HepG2 (cell line): ENCODE results near the gene GLI3. TPM values are rescaled to one million over a fixed set of nuclear protein-coding genes. Genes with fewer than 3 reads are reported as not detected.

Experiments
- ATAC-seq: fragments of 200-7000 bp; cut with Tn5 transposase; 3 replicates; pipeline ENCODE4 v1.9.1; 2020; ENCODE audit warnings: mild to moderate bottlenecking, moderate library complexity
- BruUV-seq: library from RNA; stranded (reverse); fragments of 400-500 nt; replicated peaks from 2 replicates; lab custom pipeline; 2021; lab: Mats Ljungman, UMichigan
- CTCF ChIA-PET: fragments of 300-600 bp; formaldehyde crosslinking; extraction: SDS; loops from one replicate; lab custom pipeline; 2021; ENCODE audit warnings: low total read pairs, inconsistent platforms, low intra/inter-chr PET ratio; lab: Yijun Ruan, JAX
- POLR2A ChIA-PET: fragments of 350-600 bp; sonication (Branson Sonifier 250); formaldehyde crosslinking; loops from one replicate; lab custom pipeline; 2020; ENCODE audit warnings: antibody characterized with exemption, inconsistent platforms; lab: Yijun Ruan, JAX
- DNase-seq: peaks from one replicate; pipeline ENCODE4 v3.0.0-alpha.2; 2015; ENCODE audit warnings: low spot score
- FAIRE-seq: peaks from 3 replicates; lab custom pipeline; 2011; peaks lifted over from hg19 to GRCh38; lab: Jason Lieb, UNC
- H2AFZ ChIP-seq: one replicate; pipeline ENCODE4 v1.6.1; 2011; ENCODE audit warnings: low read length, inconsistent platforms
- H3K27ac ChIP-seq: fragments of 300-600 bp; 3 replicates; pipeline ENCODE4 v1.8.0; 2011; ENCODE audit warnings: mixed run types, mild to moderate bottlenecking, mixed read lengths, low read length, inconsistent platforms; ENCODE audit not compliant: insufficient read depth; ENCODE audit errors: extremely low read length
- H3K27me3 ChIP-seq, 2 experiments: fragments of 200-600 bp in 1 of 2; 2 replicates in 1 of 2; 3 replicates in 1 of 2; pipeline versions ENCODE4 v1.6.0 to v1.8.0; 2011; ENCODE audit warnings: low read length in 2 of 2, mild to moderate bottlenecking in 2 of 2, moderate library complexity in 2 of 2, inconsistent platforms in 1 of 2; ENCODE audit not compliant: insufficient read depth in 2 of 2, control insufficient read depth in 1 of 2
- H3K36me3 ChIP-seq, 2 experiments: fragments of 200-600 bp in 1 of 2; replicated peaks in 1 of 2; 2 replicates in 1 of 2; 3 replicates in 1 of 2; pipeline versions ENCODE4 v1.5.1 to v1.8.0; 2011; ENCODE audit warnings: low read length in 2 of 2, inconsistent platforms in 1 of 2; ENCODE audit not compliant: insufficient read depth in 2 of 2, control insufficient read depth in 1 of 2
- H3K4me1 ChIP-seq: 2 replicates; pipeline ENCODE4 v1.5.1; 2012; ENCODE audit warnings: low read length, inconsistent platforms; ENCODE audit not compliant: insufficient read depth
- H3K4me2 ChIP-seq: 2 replicates; pipeline ENCODE4 v1.6.0; 2011; ENCODE audit warnings: low read depth, low read length, inconsistent platforms
- H3K4me3 ChIP-seq, 3 experiments: fragments of 200-600 bp in 1 of 3; sonication (generic), shearing (Covaris generic) in 1 of 3; replicated peaks in 1 of 3; 2 replicates each; pipeline ENCODE4 v1.5.1; 2011 to 2016; ENCODE audit warnings: low read length in 3 of 3, inconsistent platforms in 2 of 3, low read depth in 2 of 3, mild to moderate bottlenecking in 2 of 3, control low read depth in 1 of 3, mixed read lengths in 1 of 3; ENCODE audit not compliant: insufficient read depth in 1 of 3
- H3K79me2 ChIP-seq: one replicate; pipeline ENCODE4 v1.6.1; 2011; ENCODE audit warnings: low read length, inconsistent platforms; ENCODE audit not compliant: insufficient read depth
- H3K9ac ChIP-seq: 2 replicates; pipeline ENCODE4 v1.6.0; 2011; ENCODE audit warnings: mild to moderate bottlenecking, low read depth, low read length, inconsistent platforms; ENCODE audit not compliant: insufficient read depth
- H3K9me3 ChIP-seq: 2 replicates; pipeline ENCODE4 v1.5.1; 2012; ENCODE audit warnings: mild to moderate bottlenecking, low read length
- H4K20me1 ChIP-seq: 2 replicates; pipeline ENCODE4 v1.6.0; 2011; ENCODE audit warnings: inconsistent platforms, mild to moderate bottlenecking, low read length, moderate library complexity; ENCODE audit not compliant: insufficient read depth
- CREM ChIP-seq, 2 experiments: sonication (generic) in 1 of 2; formaldehyde crosslinking in 1 of 2; IDR thresholded peaks; 2 replicates each; pipeline versions ENCODE4 v1.4.0 to v1.6.1; 2016 to 2020; ENCODE audit warnings: antibody characterized with exemption in 1 of 2, mild to moderate bottlenecking in 1 of 2, missing genetic modification reagents in 1 of 2
- FLYWCH1 ChIP-seq: sonication (generic); formaldehyde crosslinking; IDR thresholded peaks from 2 replicates; pipeline ENCODE4 v1.8.1; 2023; ENCODE audit warnings: mild to moderate bottlenecking, missing genetic modification reagents
- JUN ChIP-seq: sonication (generic); formaldehyde crosslinking; IDR thresholded peaks from 2 replicates; pipeline ENCODE4 v1.4.0; 2020; ENCODE audit warnings: mild to moderate bottlenecking, missing genetic modification reagents
- NFATC3 ChIP-seq: sonication (generic); formaldehyde crosslinking; IDR thresholded peaks from 2 replicates; pipeline ENCODE4 v1.5.1; 2020; ENCODE audit warnings: mild to moderate bottlenecking, missing genetic modification reagents
- NFIB ChIP-seq: sonication (generic); formaldehyde crosslinking; IDR thresholded peaks from 2 replicates; pipeline ENCODE4 v1.9.0; 2021; ENCODE audit warnings: missing genetic modification reagents, mild to moderate bottlenecking, borderline replicate concordance
- NFKBIZ ChIP-seq: IDR thresholded peaks from 2 replicates; pipeline ENCODE4 v1.6.1; 2018; ENCODE audit warnings: missing genetic modification reagents, missing compliant biosample characterization
- ONECUT2 ChIP-seq: sonication (generic); formaldehyde crosslinking; IDR thresholded peaks from 2 replicates; pipeline ENCODE4 v1.4.0; 2020; ENCODE audit warnings: missing genetic modification reagents
- RBAK ChIP-seq: sonication (generic); formaldehyde crosslinking; IDR thresholded peaks from 2 replicates; pipeline ENCODE4 v1.5.1; 2020; ENCODE audit warnings: mild to moderate bottlenecking, missing genetic modification reagents
- SP2 ChIP-seq: sonication (generic); formaldehyde crosslinking; IDR thresholded peaks from 2 replicates; pipeline ENCODE4 v1.5.1; 2020; ENCODE audit warnings: mild to moderate bottlenecking, missing genetic modification reagents
- ZBTB3 ChIP-seq: sonication (generic); formaldehyde crosslinking; IDR thresholded peaks from 2 replicates; pipeline ENCODE4 v1.4.0; 2020; ENCODE audit warnings: low read depth, mild to moderate bottlenecking, moderate library complexity, missing genetic modification reagents, borderline replicate concordance
- ZBTB44 ChIP-seq: sonication (generic); formaldehyde crosslinking; IDR thresholded peaks from 2 replicates; pipeline ENCODE4 v1.4.0; 2020; ENCODE audit warnings: missing genetic modification reagents
- ZNF235 ChIP-seq: sonication (generic); formaldehyde crosslinking; IDR thresholded peaks from 2 replicates; pipeline ENCODE4 v1.8.1; 2023; ENCODE audit warnings: mild to moderate bottlenecking, missing genetic modification reagents, borderline replicate concordance
- WGBS: methylation state at CpG from one replicate; pipeline ENCODE4 v1.1.6; 2017; ENCODE audit warnings: low lambda C conversion rate; 5-methylcytosine and 5-hydroxymethylcytosine counted together
- in situ Hi-C: cut with HindIII; loops from 2 replicates; pipeline ENCODE4 v1.10.0; 2017; ENCODE audit warnings: low pct_unique_long_range_greater_than_20kb; ENCODE audit not compliant: extremely low pct_ligation_motif_present
- intact Hi-C: fragments of 100-400 bp; cut with micrococcal nuclease; formaldehyde crosslinking; loops from one replicate; pipeline ENCODE4 v1.10.0; 2022; ENCODE audit not compliant: unreplicated experiment
- polyA plus RNA-seq, 8 experiments: library from polyadenylated mRNA; depleted of rRNA in 3 of 8; stranded (reverse) in 7 of 8; unstranded in 1 of 8; fragments of >200 nt; fragmentation: Illumina TruSeq in 4 of 8; extraction: Trizol in 4 of 8; gene quantifications; 2 replicates each; pipeline versions ENCODE4 v1.2.1 to v1.2.3, GENCODE V29; 2011 to 2016; ENCODE audit warnings: low read depth in 4 of 8, missing spikeins in 1 of 8, mixed read lengths in 1 of 8; ENCODE audit not compliant: insufficient read depth in 1 of 8
- total RNA-seq, 5 experiments: library from RNA; depleted of rRNA; stranded (reverse); fragments of >200 nt; fragmentation: Illumina TruSeq; extraction: Trizol; gene quantifications; 2 replicates each; pipeline ENCODE4 v1.2.3, GENCODE V29; 2016; ENCODE audit warnings: low read depth in 1 of 5

Gene GLI3
- total and polyA plus RNA-seq, 2 of the 13 experiments (the other 11 are each of a cell fraction or from before 2014, with no cell fraction given) = not detected

- no peaks in the 10 kb centered on the region for H3K36me3 ChIP-seq
- no peak overlapping the region for H3K27ac ChIP-seq
- H3K79me2 ChIP-seq = no peaks in the 10 kb centered on the region
- no peak for FAIRE-seq
- BruUV-seq = no TSS peak
- H2AFZ ChIP-seq = no peak overlapping the region
- intact Hi-C loops = no loop called here
- no peak for DNase-seq
- TF ChIP-seq ZBTB3 (CRISPR knock-in tag) (no peak), NFATC3 (CRISPR knock-in tag) (no peak), ZNF235 (CRISPR knock-in tag) (no peak), RBAK (CRISPR knock-in tag) (no peak), CREM (IDR thresholded peaks at IDR 0.05) (no peak), CREM (CRISPR knock-in tag; IDR thresholded peaks at IDR 0.05) (no peak), FLYWCH1 (CRISPR knock-in tag) (no peak), NFKBIZ (no peak), SP2 (CRISPR knock-in tag) (no peak), JUN (CRISPR knock-in tag) (no peak), ZBTB44 (no peak), NFIB (CRISPR knock-in tag) (no peak), ONECUT2 (no peak)
- no peak overlapping the region for H3K9ac ChIP-seq
- no peaks in the 10 kb centered on the region for H4K20me1 ChIP-seq
- H3K9me3 ChIP-seq = no peaks in the 10 kb centered on the region
- CTCF ChIA-PET = no interaction called here
- H3K4me1 ChIP-seq = no peaks in the 10 kb centered on the region; the same call in 1 of the 2 replicates
- POLR2A ChIA-PET = no interaction called here
- WGBS = 12% methylated on average over 4 of the region's 4 CpGs
- in situ Hi-C loops = no loop called here
- H3K27me3 ChIP-seq = peaks cover 7 to 45% of the 10 kb centered on the region in 2 experiments; a peak in 4 of 5 replicates
- no peak overlapping the region for H3K4me2 ChIP-seq
- ATAC-seq = no peak
- no peak overlapping the region for H3K4me3 ChIP-seq
Observed at GRCh38 chr7:42232275-42232674, 4.7 kb downstream of the GLI3 start.
